Measurements from ENCODE around the gene CD46.

Gene CD46

GRCh38 chr1:207831517-207832327 is 79.9 kb downstream of the CD46 start:
- DNase-seq, result no peak

DNA sequence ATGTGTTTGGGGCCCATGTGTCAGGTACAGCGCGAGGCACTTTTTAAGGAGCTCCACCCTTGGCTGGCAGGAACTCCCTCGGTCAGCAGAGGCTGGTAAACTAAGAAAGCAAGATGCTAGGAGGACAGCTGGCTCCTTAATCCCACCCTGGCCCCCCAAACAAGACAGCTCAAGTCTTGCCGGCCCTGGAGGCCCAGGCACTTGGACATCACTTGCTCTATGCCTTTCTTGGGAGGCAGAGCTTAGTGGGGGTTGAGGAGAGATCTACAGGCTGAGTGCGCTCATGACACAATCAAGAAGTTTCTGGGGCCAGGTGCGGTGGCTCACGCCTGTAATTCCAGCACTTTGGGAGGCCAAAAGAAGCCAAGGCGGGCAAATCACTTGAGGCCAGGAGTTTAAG is 80.9 kb downstream of the CD46 start:
- no peak for DNase-seq

DNA sequence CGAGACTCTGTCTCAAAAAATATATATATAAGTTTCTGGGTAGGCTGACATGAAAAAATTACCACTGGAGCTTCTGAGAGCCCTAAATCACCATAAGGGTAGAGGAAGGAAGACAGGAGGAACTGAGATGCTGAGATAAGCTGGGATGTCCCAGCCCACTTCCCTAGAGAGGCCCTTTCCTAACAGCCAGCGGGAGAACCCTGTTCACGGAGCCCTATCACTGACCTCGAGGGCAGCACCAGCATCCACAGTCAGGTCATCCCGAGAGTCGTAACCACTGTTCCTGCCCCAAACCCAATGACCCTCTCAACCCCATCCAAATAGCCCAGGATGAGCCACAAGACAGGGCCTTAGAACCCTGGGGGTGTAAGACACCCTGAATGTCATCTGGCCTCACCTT is 81.5 kb downstream of the CD46 start:
- no peak for DNase-seq

DNA sequence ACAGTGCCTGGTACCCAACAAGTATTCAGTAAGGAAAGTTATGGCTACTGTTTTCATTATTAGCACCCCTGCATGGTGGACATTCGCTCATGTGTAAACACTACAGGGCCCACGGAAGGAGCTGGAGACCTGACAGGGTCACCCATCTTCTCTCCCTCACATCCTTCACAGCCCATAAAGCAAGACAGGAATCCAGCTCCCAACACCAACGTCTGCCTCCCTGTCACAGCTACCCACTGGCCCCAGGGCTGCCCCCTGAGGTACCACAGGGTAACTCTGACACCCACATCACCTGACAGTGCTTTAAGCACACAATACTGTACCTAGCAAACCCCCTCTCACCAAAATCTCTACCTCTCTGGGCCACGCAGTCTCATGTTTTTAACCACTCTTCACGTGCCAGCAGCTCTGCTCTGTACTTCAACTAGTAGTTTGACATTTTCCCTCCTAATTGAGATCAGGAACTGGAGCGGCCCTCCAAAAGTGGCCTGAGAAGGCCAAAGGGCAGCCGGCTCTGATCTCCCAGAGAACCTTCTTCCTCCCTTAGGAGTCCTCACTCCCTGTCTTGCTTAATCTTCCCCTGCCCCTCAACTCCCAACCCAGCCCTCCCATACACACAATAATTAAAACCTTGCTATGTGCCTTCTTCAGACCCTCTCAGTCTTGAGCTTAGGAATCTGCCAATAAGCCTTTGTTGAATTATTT is 82.3 kb downstream of the CD46 start:
- DNase-seq, result no peak

- no peak for DNase-seq
Observed at GRCh38 chr1:207835958-207836357, 84.1 kb downstream of the CD46 start.

DNA sequence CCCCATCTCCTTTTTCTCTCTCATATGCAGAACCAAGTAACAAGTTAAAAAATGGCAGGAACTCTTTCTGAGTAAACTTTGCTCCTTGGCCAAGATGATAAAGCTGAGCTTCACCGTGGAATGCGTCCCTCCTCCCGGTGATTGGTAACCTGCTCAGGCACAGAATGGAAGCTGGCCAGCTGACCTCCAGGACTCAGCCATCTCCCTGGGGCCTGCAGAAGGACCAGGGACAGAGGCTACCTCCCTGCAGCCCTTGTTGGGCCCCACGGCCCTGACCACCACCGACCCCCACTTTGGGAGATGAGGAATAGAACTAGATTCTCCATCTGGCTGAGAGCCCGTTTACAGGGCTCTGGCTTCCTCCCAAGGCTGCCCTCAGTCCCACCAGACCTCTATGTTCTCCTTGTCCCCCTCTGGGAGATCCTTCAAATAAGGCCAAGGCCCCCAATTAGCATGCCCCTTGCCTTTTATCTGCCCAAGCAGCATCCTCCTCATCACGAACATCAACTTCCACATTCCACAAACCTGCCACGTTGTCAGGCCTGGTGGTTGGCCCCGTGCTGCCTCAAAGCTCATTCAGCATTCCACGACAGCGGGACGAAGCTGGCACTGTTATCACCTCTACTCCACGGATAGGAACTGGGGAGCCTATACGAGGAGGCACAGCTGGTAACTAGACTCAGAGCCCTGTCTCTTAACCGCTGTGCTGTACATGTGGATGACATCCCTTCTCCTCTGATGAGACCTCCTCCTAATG is 84.9 kb downstream of the CD46 start:
- DNase-seq, result no peak

GRCh38 chr1:207837673-207838072 is 85.8 kb downstream of the CD46 start:
- no peak for DNase-seq

DNA sequence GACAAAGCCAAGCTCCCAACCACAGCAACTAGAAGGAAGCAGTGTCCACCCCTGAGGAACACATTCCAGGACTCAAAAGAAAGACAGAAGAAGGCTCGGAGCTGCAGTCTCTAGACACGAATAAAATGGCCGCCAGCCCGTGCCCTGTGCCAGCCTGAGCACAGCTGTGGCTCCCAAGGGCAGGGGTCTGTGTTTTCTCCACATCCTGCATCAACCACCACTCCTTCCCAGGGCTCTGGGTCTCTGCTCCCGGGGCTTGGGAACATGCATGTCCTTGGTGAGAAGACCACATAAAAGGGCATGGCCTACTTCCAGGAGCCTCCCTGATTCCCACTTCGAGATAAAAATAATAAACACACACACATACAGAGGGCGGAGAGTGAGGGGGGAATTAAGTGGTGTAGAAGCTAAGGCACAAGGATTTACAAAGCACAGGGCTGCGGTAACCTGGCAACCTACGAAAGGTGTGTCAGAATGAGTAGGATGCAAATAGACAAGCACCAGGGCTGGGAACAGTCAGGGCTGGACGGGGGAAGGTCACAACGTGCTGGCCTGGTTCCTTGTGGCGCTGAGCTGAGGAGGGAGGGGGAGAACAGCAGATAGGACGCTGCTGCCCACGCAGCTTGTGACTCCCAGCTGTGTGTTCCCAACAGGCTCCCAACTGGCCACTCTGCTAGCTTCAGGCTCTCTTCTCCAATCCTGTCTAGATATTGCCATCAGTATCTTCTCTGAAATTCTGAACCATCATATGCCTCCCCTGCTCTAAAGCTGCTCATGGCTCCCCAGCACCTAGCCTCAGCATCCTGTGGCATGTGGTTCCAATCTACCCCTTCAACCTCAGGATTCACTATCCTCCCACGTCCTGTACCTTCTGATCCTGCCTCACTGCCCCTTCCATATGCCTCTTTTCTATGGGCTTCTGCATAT is 86.6 kb downstream of the CD46 start:
- DNase-seq, result no peak

DNA sequence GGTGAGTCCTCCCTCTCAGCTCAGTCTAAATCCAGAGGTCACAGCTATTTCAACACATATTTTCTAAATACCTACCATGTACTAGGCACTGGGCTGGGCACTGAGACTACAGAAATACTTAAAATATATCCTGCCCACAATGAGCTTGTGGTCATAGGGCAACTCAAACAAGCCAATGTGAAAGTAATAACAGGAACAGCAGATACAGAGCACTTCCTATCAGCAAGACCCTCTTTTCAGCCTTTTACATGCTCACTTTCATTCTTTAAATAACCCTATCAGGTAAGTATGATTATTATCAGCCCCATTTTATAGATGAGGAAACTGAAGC is 87.2 kb downstream of the CD46 start:
- DNase-seq, result no peak

GRCh38 chr1:207840380-207840779 is 88.5 kb downstream of the CD46 start:
- DNase-seq, result no peak

GRCh38 chr1:207841293-207841692 is 89.4 kb downstream of the CD46 start:
- DNase-seq, result no peak

- DNase-seq, result no peak
Observed at GRCh38 chr1:207841901-207842300, 90.0 kb downstream of the CD46 start.

DNA sequence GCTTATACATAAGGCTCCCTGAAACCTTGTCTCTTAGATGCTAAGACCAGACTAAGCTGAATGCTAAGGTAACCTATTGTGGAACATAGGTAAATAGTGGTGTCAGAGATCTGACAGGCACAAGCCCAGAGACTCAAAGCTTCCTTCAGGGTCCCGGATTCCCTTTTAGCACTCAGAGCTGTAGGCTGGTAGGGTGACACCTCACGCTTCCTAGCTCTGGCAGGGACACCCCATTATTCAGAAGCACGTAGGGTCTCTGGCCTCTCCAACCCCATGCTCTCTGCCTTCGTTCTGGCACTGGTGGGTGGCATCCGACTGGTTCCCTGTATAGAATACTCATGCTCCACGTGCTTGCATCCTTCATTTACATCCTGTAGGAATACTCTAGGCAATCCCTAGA is 90.7 kb downstream of the CD46 start:
- no peak for DNase-seq

GRCh38 chr1:207844371-207844770 is 92.5 kb downstream of the CD46 start:
- DNase-seq, result no peak
